H1 (cell line): ENCODE measurements around the gene LAS1L. TPM values are rescaled to one million over a fixed set of nuclear protein-coding genes. Genes with fewer than 3 reads are reported as not detected.
A peak's percentile ranks its signal among the peaks of the same experiment; 100 is the strongest.

Source experiments
- BCL11A ChIP-seq, 2 experiments: IDR thresholded peaks; one replicate each; pipeline ENCODE4 v1.6.1; 2011; ENCODE audit warnings: low read depth in 2 of 2, low read length in 2 of 2, mild to moderate bottlenecking in 2 of 2
- JUN ChIP-seq: IDR thresholded peaks from 2 replicates; pipeline ENCODE4 v1.6.1; 2011; ENCODE audit warnings: low read depth, mild to moderate bottlenecking, improper control_type of control experiment, low read length
- KDM5A ChIP-seq: fragments of 200-600 bp; IDR thresholded peaks from 2 replicates; pipeline ENCODE4 v1.7.1; 2012; ENCODE audit warnings: mild to moderate bottlenecking, low read length, inconsistent platforms, mixed read lengths
- TAF1 ChIP-seq: IDR thresholded peaks from 2 replicates; pipeline ENCODE4 v1.6.1; 2011; ENCODE audit warnings: mild to moderate bottlenecking, low read depth, low read length
- TEAD4 ChIP-seq: IDR thresholded peaks from 2 replicates; pipeline ENCODE4 v1.6.1; 2012; ENCODE audit warnings: low read depth, low read length, inconsistent platforms, mixed read lengths
- polyA plus RNA-seq, 7 experiments: library from polyadenylated mRNA; depleted of rRNA in 3 of 7; stranded (reverse) in 5 of 7; unstranded in 2 of 7; fragments of >200 nt in 5 of 7; fragments of 200-250 nt in 2 of 7; gene quantifications; 1 replicate in 5 of 7; 2 replicates in 1 of 7; 4 replicates in 1 of 7; pipeline versions ENCODE4 v1.2.1 to v1.2.3, GENCODE V29; 2011 to 2013; ENCODE audit warnings: missing spikeins in 2 of 7, mixed read lengths in 2 of 7
- total RNA-seq: library from RNA; stranded (reverse); fragmentation: NEBNext Ultra II Directional; extraction: Animal tissue kit (Norgen Biotek cat#: 25700); gene quantifications from 2 replicates; pipeline ENCODE4 v1.2.1, GENCODE V29; 2021

The LAS1L gene
- total and polyA plus RNA-seq, 2 of the 8 experiments (the other 6 are each of a cell fraction or from before 2014, with no cell fraction given), result 39.5 to 65.0 TPM

DNA sequence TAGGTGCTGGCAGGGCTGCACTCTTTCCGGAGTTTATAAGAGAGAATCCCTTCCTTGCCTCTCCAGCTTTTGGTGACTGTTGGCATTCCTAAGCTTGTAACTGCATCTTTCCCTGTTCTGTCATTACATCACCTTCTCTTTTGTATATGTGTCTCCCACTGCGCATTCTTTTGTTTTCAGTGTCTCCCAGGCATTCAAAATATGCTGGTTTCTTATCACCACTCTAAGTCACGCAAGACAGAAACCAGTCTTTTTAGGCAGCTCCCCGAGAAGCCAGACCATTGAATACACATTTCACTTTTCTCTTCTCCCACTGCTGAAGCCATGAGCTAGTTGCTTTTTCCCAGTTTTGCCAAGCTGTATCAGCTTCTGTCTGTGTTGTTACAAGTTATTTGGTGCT is 71.0 kb downstream of the LAS1L start (continued):
- TF ChIP-seq BCL11A (IDR thresholded peaks at IDR 0.05; ENCODE audit: low read depth in 2 of 2, low read length in 2 of 2), result peak in 1 of 2 experiments; percentile 56
- TF ChIP-seq JUN, result peak; percentile 77
- peak; percentile 66; the same call in 1 of the 2 replicates for TF ChIP-seq TAF1
- peak; percentile 95 for TF ChIP-seq TEAD4
- no peak for TF ChIP-seq KDM5A
- TF ChIP-seq, all 59 proteins: peak for 15

Other genes with a start within 250 kb of the LAS1L start
- gene MSN, start 132.9 kb upstream of the LAS1L start, total RNA-seq, result 133 and 137 TPM in 2 replicates
- 89.4 and 112 TPM in 2 replicates for gene MSN, start 132.9 kb upstream of the LAS1L start, polyA plus RNA-seq (2011; rRNA removed)